ENCODE data around the gene KLHL14. TPM values are rescaled to one million over a fixed set of nuclear protein-coding genes. Genes with fewer than 3 reads are reported as not detected.

KLHL14 gene
- total and polyA plus RNA-seq, 2 of the 13 experiments (the other 11 are each of a cell fraction or from before 2014, with no cell fraction given), result 16.0 to 41.8 TPM

DNA sequence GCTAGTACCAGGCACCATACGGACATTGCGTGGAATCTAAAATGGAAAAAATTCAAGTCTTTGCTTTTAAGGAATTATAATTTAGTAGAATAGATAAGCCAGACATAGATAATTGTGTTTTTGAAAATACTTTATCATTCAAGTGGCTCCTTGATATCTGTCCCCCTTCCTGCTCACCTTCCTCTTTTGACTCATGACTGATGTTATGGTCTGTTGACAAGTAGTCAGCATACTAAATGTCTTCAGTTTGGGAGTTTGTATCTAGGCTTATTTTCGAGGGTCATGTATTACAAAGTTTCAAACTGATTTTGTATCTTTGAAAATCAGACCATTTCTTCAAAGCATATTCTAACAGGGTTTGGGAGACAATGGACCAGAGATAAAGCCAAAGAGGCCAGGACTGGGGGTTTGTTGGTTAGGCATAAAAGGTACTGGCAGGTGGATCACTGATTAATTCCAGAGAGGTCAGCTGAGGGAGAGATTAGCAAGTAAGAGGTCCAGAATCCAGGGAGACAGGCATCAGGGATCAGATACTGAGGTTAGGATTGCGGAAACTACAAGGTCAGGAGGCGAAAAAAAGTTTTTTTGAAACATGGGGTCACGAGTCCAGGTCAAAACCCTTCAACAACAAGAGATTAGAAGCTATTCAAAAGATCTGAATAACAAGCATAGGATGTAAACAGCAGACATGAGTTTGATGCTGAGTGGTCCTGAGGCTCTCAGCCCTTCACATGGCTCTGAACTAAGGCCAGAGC is 31.5 kb upstream of the KLHL14 start (continued):
- TF ChIP-seq, protein P1, sequence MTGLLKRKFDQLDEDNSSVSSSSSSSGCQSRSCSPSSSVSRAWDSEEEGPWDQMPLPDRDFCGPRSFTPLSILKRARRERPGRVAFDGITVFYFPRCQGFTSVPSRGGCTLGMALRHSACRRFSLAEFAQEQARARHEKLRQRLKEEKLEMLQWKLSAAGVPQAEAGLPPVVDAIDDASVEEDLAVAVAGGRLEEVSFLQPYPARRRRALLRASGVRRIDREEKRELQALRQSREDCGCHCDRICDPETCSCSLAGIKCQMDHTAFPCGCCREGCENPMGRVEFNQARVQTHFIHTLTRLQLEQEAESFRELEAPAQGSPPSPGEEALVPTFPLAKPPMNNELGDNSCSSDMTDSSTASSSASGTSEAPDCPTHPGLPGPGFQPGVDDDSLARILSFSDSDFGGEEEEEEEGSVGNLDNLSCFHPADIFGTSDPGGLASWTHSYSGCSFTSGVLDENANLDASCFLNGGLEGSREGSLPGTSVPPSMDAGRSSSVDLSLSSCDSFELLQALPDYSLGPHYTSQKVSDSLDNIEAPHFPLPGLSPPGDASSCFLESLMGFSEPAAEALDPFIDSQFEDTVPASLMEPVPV (CRISPR knock-in tag; IDR thresholded peaks at IDR 0.05), result 0 out of 2 replicates have a peak, but pooled peaks have one; percentile 28
- peak; percentile 78 for TF ChIP-seq ZNF605 (CRISPR knock-in tag; IDR thresholded peaks at IDR 0.05)
- TF ChIP-seq DPF2 (CRISPR knock-in tag; IDR thresholded peaks at IDR 0.05; ENCODE audit: borderline replicate concordance, low read depth), result peak; percentile 78
- no peak for TF ChIP-seq ZNF225 (CRISPR knock-in tag; IDR thresholded peaks at IDR 0.05)
- TF ChIP-seq NFKBIZ (CRISPR knock-in tag; IDR thresholded peaks at IDR 0.05), result peak; percentile 90
- TF ChIP-seq, protein P2, sequence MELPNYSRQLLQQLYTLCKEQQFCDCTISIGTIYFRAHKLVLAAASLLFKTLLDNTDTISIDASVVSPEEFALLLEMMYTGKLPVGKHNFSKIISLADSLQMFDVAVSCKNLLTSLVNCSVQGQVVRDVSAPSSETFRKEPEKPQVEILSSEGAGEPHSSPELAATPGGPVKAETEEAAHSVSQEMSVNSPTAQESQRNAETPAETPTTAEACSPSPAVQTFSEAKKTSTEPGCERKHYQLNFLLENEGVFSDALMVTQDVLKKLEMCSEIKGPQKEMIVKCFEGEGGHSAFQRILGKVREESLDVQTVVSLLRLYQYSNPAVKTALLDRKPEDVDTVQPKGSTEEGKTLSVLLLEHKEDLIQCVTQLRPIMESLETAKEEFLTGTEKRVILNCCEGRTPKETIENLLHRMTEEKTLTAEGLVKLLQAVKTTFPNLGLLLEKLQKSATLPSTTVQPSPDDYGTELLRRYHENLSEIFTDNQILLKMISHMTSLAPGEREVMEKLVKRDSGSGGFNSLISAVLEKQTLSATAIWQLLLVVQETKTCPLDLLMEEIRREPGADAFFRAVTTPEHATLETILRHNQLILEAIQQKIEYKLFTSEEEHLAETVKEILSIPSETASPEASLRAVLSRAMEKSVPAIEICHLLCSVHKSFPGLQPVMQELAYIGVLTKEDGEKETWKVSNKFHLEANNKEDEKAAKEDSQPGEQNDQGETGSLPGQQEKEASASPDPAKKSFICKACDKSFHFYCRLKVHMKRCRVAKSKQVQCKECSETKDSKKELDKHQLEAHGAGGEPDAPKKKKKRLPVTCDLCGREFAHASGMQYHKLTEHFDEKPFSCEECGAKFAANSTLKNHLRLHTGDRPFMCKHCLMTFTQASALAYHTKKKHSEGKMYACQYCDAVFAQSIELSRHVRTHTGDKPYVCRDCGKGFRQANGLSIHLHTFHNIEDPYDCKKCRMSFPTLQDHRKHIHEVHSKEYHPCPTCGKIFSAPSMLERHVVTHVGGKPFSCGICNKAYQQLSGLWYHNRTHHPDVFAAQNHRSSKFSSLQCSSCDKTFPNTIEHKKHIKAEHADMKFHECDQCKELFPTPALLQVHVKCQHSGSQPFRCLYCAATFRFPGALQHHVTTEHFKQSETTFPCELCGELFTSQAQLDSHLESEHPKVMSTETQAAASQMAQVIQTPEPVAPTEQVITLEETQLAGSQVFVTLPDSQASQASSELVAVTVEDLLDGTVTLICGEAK (IDR thresholded peaks at IDR 0.05), result no peak
- TF ChIP-seq, protein P2 (CRISPR knock-in tag; IDR thresholded peaks at IDR 0.05), result peak; percentile 51; the same call in 1 of the 2 replicates
- no peak for TF ChIP-seq ZNF790 (CRISPR knock-in tag; IDR thresholded peaks at IDR 0.05; ENCODE audit: borderline replicate concordance)
- TF ChIP-seq, protein P3, sequence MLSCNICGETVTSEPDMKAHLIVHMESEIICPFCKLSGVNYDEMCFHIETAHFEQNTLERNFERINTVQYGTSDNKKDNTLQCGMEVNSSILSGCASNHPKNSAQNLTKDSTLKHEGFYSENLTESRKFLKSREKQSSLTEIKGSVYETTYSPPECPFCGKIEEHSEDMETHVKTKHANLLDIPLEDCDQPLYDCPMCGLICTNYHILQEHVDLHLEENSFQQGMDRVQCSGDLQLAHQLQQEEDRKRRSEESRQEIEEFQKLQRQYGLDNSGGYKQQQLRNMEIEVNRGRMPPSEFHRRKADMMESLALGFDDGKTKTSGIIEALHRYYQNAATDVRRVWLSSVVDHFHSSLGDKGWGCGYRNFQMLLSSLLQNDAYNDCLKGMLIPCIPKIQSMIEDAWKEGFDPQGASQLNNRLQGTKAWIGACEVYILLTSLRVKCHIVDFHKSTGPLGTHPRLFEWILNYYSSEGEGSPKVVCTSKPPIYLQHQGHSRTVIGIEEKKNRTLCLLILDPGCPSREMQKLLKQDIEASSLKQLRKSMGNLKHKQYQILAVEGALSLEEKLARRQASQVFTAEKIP (CRISPR knock-in tag; IDR thresholded peaks at IDR 0.05; ENCODE audit: borderline replicate concordance), result no peak
- TF ChIP-seq EHMT2 (IDR thresholded peaks at IDR 0.05; ENCODE audit: borderline replicate concordance, low read depth, low read length), result no peak
- no peak for TF ChIP-seq ZNF569 (CRISPR knock-in tag; IDR thresholded peaks at IDR 0.05; ENCODE audit: borderline replicate concordance)
- TF ChIP-seq ZNF615 (CRISPR knock-in tag; IDR thresholded peaks at IDR 0.05; ENCODE audit: borderline replicate concordance), result no peak
- TF ChIP-seq, protein P4, sequence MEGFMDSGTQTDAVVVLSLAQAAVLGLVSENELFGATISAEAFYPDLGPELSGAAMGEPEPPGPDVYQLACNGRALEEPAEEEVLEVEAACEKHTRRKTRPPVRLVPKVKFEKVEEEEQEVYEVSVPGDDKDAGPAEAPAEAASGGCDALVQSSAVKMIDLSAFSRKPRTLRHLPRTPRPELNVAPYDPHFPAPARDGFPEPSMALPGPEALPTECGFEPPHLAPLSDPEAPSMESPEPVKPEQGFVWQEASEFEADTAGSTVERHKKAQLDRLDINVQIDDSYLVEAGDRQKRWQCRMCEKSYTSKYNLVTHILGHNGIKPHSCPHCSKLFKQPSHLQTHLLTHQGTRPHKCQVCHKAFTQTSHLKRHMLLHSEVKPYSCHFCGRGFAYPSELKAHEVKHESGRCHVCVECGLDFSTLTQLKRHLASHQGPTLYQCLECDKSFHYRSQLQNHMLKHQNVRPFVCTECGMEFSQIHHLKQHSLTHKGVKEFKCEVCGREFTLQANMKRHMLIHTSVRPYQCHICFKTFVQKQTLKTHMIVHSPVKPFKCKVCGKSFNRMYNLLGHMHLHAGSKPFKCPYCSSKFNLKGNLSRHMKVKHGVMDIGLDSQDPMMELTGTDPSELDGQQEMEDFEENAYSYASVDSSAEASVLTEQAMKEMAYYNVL (CRISPR knock-in tag; IDR thresholded peaks at IDR 0.05; ENCODE audit: borderline replicate concordance), result peak; percentile 86; the same call in 1 of the 2 replicates

All from HepG2 (cell line).